HTERT RPE-1 (cell line): ENCODE measurements around the gene AGO3.

Experiments
- in situ Hi-C: fragments of 300-500 bp; cut with MboI; formaldehyde crosslinking; loops from 4 replicates; pipeline ENCODE4 v1.14.3; 2020; ENCODE audit warnings: low sequenced_read_pairs

AGO3 gene

GRCh38 chr1:36119456-36119855 is 188.6 kb downstream of the AGO3 start:
- in situ Hi-C loops, result no loop called here
